Prostate gland (tissue), 2 donors: Measurements from ENCODE around the gene JADE2.

Experiments used
- CTCF ChIP-seq, 4 experiments: fragments of 200-600 bp in 2 of 4; fragments of 450-650 bp in 2 of 4; sonication (generic) in 2 of 4; IDR thresholded peaks; 1 replicate in 3 of 4; 2 replicates in 1 of 4; pipeline ENCODE4 v1.5.1; 2016 to 2019; ENCODE audit warnings: antibody characterized with exemption in 4 of 4, mild to moderate bottlenecking in 2 of 4, moderate library complexity in 2 of 4
- POLR2A ChIP-seq: fragments of 450-650 bp; IDR thresholded peaks from one replicate; pipeline ENCODE4 v1.6.1; 2016; ENCODE audit warnings: antibody characterized with exemption, mild to moderate bottlenecking
- POLR2AphosphoS5 ChIP-seq: sonication (generic); formaldehyde crosslinking; IDR thresholded peaks from one replicate; pipeline ENCODE4 v1.6.1; 2017; ENCODE audit warnings: antibody characterized with exemption

- TF ChIP-seq CTCF (IDR thresholded peaks at IDR 0.05) (no peak), POLR2A (no peak), POLR2AphosphoS5 (no peak)
Measured at GRCh38 chr5:134515801-134516200, 9.7 kb upstream of the JADE2 start.
